Epithelial cell of esophagus (primary cell): ENCODE measurements around the gene RANBP17.

Experiments used
- DNase-seq: peaks from one replicate; pipeline ENCODE4 v3.0.0; 2010; ENCODE audit warnings: low read depth
- H3K4me3 ChIP-seq: 2 replicates; pipeline ENCODE4 v1.5.1; 2011; ENCODE audit warnings: mild to moderate bottlenecking, low read length, control low read depth
- TF ChIP-seq, protein P1 (sequence below): IDR thresholded peaks from 2 replicates; pipeline ENCODE4 v1.5.1; 2011; ENCODE audit warnings: low read depth, mild to moderate bottlenecking, low read length, control low read depth, inconsistent platforms; ENCODE audit not compliant: insufficient read depth; ENCODE audit errors: missing control alignments

RANBP17 gene

DNA sequence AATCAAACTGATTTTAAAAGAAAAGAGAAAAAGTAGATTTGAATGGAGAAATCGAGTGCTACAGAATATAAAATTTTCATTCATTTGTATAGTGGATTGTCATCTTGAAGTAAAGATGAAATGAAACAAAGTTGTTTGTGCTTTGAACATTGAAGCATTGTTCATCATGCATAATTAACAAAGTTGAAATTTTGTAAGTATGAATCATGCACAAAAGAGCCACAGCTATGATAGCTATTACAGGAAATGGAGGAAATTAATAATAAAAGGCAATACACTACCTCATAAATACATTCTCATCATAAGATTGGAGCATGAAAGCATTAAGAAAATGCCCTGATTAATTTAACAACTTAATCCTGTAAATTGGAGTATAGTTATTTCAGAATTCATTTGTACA lies 293.8 kb downstream of the RANBP17 start:
- peak; percentile 39 for DNase-seq
- TF ChIP-seq, protein P1, sequence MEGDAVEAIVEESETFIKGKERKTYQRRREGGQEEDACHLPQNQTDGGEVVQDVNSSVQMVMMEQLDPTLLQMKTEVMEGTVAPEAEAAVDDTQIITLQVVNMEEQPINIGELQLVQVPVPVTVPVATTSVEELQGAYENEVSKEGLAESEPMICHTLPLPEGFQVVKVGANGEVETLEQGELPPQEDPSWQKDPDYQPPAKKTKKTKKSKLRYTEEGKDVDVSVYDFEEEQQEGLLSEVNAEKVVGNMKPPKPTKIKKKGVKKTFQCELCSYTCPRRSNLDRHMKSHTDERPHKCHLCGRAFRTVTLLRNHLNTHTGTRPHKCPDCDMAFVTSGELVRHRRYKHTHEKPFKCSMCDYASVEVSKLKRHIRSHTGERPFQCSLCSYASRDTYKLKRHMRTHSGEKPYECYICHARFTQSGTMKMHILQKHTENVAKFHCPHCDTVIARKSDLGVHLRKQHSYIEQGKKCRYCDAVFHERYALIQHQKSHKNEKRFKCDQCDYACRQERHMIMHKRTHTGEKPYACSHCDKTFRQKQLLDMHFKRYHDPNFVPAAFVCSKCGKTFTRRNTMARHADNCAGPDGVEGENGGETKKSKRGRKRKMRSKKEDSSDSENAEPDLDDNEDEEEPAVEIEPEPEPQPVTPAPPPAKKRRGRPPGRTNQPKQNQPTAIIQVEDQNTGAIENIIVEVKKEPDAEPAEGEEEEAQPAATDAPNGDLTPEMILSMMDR = no peak
- H3K4me3 ChIP-seq = no peak overlapping the region

DNA sequence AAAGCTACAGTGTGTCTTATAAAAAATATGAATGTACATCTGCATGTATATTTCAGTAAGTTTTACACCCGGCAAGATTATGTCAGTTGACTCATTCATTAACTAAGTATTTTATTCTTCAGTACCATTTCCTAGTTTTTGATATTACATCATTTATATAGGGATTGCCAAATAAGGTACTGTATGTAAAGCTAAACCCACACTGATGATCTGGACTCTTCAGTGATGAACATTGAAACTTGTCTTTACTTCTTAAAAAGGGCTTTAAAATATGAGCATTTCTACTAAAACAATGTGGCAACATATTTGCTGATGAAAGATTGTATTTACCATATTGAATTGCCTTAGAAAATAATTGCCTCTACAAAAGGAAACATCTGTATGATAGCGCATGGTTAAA lies 295.5 kb downstream of the RANBP17 start:
- TF ChIP-seq, protein P1 = no peak
- peak; percentile 34 for DNase-seq
- no peak overlapping the region for H3K4me3 ChIP-seq

DNA sequence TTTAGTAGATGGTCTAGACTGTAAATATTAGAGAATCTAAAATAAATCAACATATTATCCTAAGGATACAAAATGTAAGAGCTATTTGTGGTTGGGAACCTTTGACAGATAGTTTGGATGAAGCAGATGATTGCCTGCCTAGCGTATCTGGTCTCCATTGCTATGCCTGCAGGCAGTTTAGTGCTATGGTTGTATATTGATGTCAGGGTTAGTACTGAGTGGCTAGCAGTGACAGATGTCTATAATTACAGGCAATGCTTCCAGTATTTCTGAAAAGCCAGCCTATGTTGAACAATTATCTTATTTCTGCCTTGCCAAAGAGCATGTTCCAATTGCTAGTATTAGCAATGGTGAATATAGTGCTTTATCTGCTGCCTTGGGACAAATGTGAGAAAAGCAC lies 296.0 kb downstream of the RANBP17 start:
- DNase-seq = no peak
- TF ChIP-seq, protein P1 = no peak
- no peak overlapping the region for H3K4me3 ChIP-seq

DNA sequence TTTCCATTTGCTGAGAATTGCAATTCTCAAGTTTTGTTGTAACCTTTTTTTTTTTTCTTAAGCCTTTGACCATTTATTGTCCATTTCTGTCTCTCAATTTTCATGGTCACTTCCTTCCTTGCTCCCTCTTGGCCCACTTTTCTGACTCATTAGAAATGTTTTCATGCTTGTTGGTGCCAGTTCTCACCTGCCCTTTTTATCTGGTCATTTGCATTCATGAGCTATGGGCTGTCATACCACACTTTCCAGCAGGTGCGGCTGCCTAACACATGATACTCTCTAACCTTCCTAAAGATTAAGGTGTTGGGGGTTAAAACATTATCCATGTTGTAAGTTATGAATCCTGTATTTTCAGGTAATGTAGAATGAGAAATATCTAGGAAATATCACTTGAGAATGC lies 296.8 kb downstream of the RANBP17 start:
- TF ChIP-seq, protein P1 = no peak
- H3K4me3 ChIP-seq = no peak overlapping the region
- DNase-seq = peak; percentile 63

DNA sequence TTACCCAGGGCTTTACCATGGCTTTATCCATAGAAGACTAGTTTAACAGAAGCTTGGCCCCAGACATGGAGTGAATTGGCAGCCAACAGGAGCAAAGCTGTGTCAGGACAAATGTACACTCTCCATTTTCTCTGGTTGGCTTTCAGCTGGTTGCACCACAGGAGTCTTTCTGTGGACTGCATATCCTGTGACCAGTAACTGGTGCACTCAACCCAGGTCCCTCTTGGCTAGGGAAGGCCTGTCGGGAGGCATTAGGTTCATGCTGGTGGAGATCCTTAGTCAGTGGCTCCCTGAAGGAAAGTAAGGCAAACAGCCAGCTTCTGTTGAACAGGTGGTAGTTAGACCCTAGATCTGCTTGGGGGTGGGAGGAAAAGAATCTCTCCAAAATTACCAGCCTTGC lies 300.3 kb downstream of the RANBP17 start:
- H3K4me3 ChIP-seq = no peak overlapping the region
- DNase-seq = no peak
- TF ChIP-seq, protein P1 = no peak

DNA sequence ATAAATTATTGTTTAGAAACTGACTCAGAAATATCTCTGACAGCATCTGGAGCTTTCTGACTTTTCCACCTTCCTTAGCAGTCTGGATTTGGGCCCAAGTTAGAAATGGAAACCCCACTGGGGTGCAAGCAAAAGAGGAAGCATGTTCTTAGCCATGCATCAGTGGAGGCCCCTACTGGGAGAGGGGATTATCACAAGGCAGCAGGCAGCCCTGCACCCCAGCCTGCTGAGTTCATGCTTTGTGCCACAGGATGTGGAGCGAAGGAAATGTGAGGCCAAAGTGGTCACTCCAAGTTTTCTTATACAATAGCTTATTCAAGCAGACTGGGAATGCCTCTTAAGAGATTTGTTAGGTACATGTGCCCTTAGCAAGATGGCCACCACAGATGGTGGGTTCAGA lies 300.8 kb downstream of the RANBP17 start:
- H3K4me3 ChIP-seq = no peak overlapping the region
- TF ChIP-seq, protein P1 = peak; percentile 41
- peak; percentile 29 for DNase-seq

DNA sequence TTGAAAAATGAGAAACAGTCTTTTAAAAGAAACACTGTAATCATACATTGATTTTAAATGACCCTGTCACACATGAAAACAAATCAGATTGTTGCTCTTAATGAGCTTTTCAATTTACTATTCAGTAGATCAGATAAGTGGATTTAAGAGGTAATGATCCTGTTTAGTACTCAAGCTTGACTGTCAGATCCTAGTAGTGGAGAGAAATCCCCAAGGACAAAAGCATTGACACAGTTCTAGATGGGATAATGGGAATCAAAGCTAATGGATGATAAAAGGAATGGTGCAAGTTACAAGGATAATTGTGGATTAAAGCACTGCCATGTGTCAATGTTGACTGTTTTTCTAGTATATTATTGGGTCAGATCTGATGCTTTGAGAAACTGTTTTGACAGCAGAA lies 304.9 kb downstream of the RANBP17 start:
- TF ChIP-seq, protein P1 = no peak
- DNase-seq = no peak
- no peak overlapping the region for H3K4me3 ChIP-seq
